ENCODE data around the gene RXRA.

The RXRA gene

GRCh38 chr9:134395737-134396257, 69.5 kb downstream of the RXRA start:
- TF ChIP-seq TAF1 (IDR thresholded peaks at IDR 0.05; ENCODE audit: low read depth, low read length) (no peak), SPI1 (IDR thresholded peaks at IDR 0.05; ENCODE audit: low read depth, low read length) (no peak), POU2F2 (IDR thresholded peaks at IDR 0.05; ENCODE audit: low read depth, low read length) (no peak), PAX5 (IDR thresholded peaks at IDR 0.05; ENCODE audit: insufficient read depth, low read length, severe bottlenecking) (no peak), POLR2AphosphoS5 (IDR thresholded peaks at IDR 0.05; ENCODE audit: low read depth, low read length) (no peak), POLR2A (IDR thresholded peaks at IDR 0.05; ENCODE audit: low read depth, low read length) (no peak)
- FAIRE-seq (peak; percentile 83), DNase-seq (ENCODE audit: insufficient read length, low spot score) (no peak)

- peak; percentile 89 for FAIRE-seq
- no peak for TF ChIP-seq PAX5 (IDR thresholded peaks at IDR 0.05; ENCODE audit: insufficient read depth, low read length, severe bottlenecking)
- no peak for TF ChIP-seq POLR2AphosphoS5 (IDR thresholded peaks at IDR 0.05; ENCODE audit: low read depth, low read length)
- TF ChIP-seq POLR2A (IDR thresholded peaks at IDR 0.05; ENCODE audit: low read depth, low read length) = no peak
- TF ChIP-seq SPI1 (IDR thresholded peaks at IDR 0.05; ENCODE audit: low read depth, low read length) = peak; percentile 51; the same call in 1 of the 2 replicates
- no peak for TF ChIP-seq POU2F2 (IDR thresholded peaks at IDR 0.05; ENCODE audit: low read depth, low read length)
- no peak for TF ChIP-seq TAF1 (IDR thresholded peaks at IDR 0.05; ENCODE audit: low read depth, low read length)
- DNase-seq (ENCODE audit: insufficient read length, low spot score) = peak; percentile 75
Measured at GRCh38 chr9:134396258-134396742, 70.0 kb downstream of the RXRA start.

GRCh38 chr9:134396825-134397224, 70.6 kb downstream of the RXRA start:
- FAIRE-seq (no peak), DNase-seq (ENCODE audit: insufficient read length, low spot score) (no peak)
- TF ChIP-seq SPI1 (IDR thresholded peaks at IDR 0.05; ENCODE audit: low read depth, low read length) = 0 out of 2 replicates have a peak, but pooled peaks have one; percentile 5
- TF ChIP-seq TAF1 (IDR thresholded peaks at IDR 0.05; ENCODE audit: low read depth, low read length) = no peak
- no peak for TF ChIP-seq PAX5 (IDR thresholded peaks at IDR 0.05; ENCODE audit: insufficient read depth, low read length, severe bottlenecking)
- no peak for TF ChIP-seq POLR2A (IDR thresholded peaks at IDR 0.05; ENCODE audit: low read depth, low read length)
- no peak for TF ChIP-seq POU2F2 (IDR thresholded peaks at IDR 0.05; ENCODE audit: low read depth, low read length)
- TF ChIP-seq POLR2AphosphoS5 (IDR thresholded peaks at IDR 0.05; ENCODE audit: low read depth, low read length) = no peak

DNA sequence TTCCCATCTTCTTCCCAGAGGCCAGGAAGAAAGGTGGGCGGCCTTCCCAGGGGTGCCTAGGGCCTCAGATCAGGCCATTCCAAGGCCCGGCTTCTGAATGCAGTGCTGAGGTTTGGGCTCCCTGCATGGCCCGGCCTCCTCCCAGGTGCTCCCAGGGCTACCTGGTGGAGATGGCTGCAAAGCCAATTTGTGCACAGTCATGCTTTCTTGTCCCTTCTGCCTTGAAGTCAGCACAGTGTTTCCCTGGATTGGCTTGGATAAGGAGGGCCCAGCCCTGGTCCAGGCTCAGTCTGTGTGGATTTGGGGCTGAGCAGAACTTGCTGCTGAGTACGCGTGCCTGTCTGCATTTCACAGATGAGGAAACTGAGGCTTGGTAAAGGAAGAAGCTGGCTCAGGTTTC, 72.5 kb downstream of the RXRA start:
- TF ChIP-seq POLR2A (IDR thresholded peaks at IDR 0.05; ENCODE audit: low read depth, low read length) (no peak), SPI1 (IDR thresholded peaks at IDR 0.05; ENCODE audit: low read depth, low read length) (no peak), PAX5 (IDR thresholded peaks at IDR 0.05; ENCODE audit: insufficient read depth, low read length, severe bottlenecking) (no peak), TAF1 (IDR thresholded peaks at IDR 0.05; ENCODE audit: low read depth, low read length) (no peak), POU2F2 (IDR thresholded peaks at IDR 0.05; ENCODE audit: low read depth, low read length) (no peak), POLR2AphosphoS5 (IDR thresholded peaks at IDR 0.05; ENCODE audit: low read depth, low read length) (no peak)
- no peak for FAIRE-seq

GRCh38 chr9:134399435-134400056, 73.3 kb downstream of the RXRA start:
- no peak for DNase-seq (ENCODE audit: insufficient read length, low spot score)
- TF ChIP-seq PAX5 (IDR thresholded peaks at IDR 0.05; ENCODE audit: insufficient read depth, low read length, severe bottlenecking) (no peak), TAF1 (IDR thresholded peaks at IDR 0.05; ENCODE audit: low read depth, low read length) (no peak), SPI1 (IDR thresholded peaks at IDR 0.05; ENCODE audit: low read depth, low read length) (no peak), POU2F2 (IDR thresholded peaks at IDR 0.05; ENCODE audit: low read depth, low read length) (no peak), POLR2AphosphoS5 (IDR thresholded peaks at IDR 0.05; ENCODE audit: low read depth, low read length) (no peak), POLR2A (IDR thresholded peaks at IDR 0.05; ENCODE audit: low read depth, low read length) (no peak)
- FAIRE-seq = peak; percentile 82

More for the DNA sequence above, 72.5 kb downstream of the RXRA start:
- no peak for DNase-seq (ENCODE audit: insufficient read length, low spot score)

GRCh38 chr9:134400283-134400682, 74.0 kb downstream of the RXRA start:
- DNase-seq (ENCODE audit: insufficient read length, low spot score) = no peak
- TF ChIP-seq SPI1 (IDR thresholded peaks at IDR 0.05; ENCODE audit: low read depth, low read length) (no peak), POU2F2 (IDR thresholded peaks at IDR 0.05; ENCODE audit: low read depth, low read length) (no peak), POLR2A (IDR thresholded peaks at IDR 0.05; ENCODE audit: low read depth, low read length) (no peak), POLR2AphosphoS5 (IDR thresholded peaks at IDR 0.05; ENCODE audit: low read depth, low read length) (no peak), PAX5 (IDR thresholded peaks at IDR 0.05; ENCODE audit: insufficient read depth, low read length, severe bottlenecking) (no peak), TAF1 (IDR thresholded peaks at IDR 0.05; ENCODE audit: low read depth, low read length) (no peak)
- no peak for FAIRE-seq

- no peak for DNase-seq (ENCODE audit: insufficient read length, low spot score)
- TF ChIP-seq TAF1 (IDR thresholded peaks at IDR 0.05; ENCODE audit: low read depth, low read length) = no peak
- no peak for TF ChIP-seq PAX5 (IDR thresholded peaks at IDR 0.05; ENCODE audit: insufficient read depth, low read length, severe bottlenecking)
- no peak for TF ChIP-seq POLR2A (IDR thresholded peaks at IDR 0.05; ENCODE audit: low read depth, low read length)
- TF ChIP-seq SPI1 (IDR thresholded peaks at IDR 0.05; ENCODE audit: low read depth, low read length) = no peak
- TF ChIP-seq POLR2AphosphoS5 (IDR thresholded peaks at IDR 0.05; ENCODE audit: low read depth, low read length) = no peak
- no peak for TF ChIP-seq POU2F2 (IDR thresholded peaks at IDR 0.05; ENCODE audit: low read depth, low read length)
- no peak for FAIRE-seq
Measured at GRCh38 chr9:134401391-134401790, 75.1 kb downstream of the RXRA start.

DNA sequence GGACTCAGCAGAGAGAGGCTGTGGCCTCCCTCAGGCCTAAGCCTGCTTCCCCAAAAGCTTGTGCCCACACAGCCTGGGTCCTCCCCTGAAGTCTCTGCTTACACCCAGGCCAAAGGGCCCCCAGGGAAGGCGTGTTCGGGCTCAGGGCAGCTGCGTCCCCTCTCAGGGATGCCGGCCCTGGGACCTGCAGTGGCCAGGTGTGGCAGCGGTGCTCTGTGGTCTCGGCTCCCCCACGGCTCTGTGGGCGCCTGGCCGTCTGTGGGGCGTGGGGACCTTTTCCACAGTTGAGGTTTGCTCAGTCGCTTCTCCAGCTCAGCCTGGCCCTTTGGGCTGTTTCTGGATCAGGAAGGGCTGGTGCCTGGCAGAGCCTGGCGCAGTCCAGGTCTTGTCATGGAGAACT, 75.9 kb downstream of the RXRA start:
- TF ChIP-seq PAX5 (IDR thresholded peaks at IDR 0.05; ENCODE audit: insufficient read depth, low read length, severe bottlenecking) (no peak), POLR2AphosphoS5 (IDR thresholded peaks at IDR 0.05; ENCODE audit: low read depth, low read length) (no peak), TAF1 (IDR thresholded peaks at IDR 0.05; ENCODE audit: low read depth, low read length) (no peak), POU2F2 (IDR thresholded peaks at IDR 0.05; ENCODE audit: low read depth, low read length) (no peak), POLR2A (IDR thresholded peaks at IDR 0.05; ENCODE audit: low read depth, low read length) (no peak), SPI1 (IDR thresholded peaks at IDR 0.05; ENCODE audit: low read depth, low read length) (no peak)
- FAIRE-seq = no peak
- no peak for DNase-seq (ENCODE audit: insufficient read length, low spot score)

DNA sequence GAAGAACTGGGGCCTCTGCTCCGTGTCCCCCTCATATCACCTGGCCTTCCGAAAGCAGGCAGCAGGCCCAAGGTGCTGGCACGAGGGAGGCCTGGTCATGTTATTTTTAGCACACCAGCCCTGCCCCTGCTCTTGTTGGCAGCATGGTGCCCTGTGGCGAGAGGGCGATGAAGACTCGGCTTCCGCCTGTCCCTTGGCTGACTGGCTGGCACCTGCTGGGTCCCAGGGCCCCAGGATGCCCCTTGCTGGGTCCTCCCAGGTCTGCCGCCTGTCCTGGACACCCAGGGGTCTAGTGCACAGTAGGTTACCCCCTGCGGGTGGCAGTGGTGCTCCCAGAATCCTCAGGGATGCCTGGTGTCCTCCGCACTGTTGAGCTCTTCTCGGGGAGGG, 77.0 kb downstream of the RXRA start:
- DNase-seq (ENCODE audit: insufficient read length, low spot score) = no peak
- no peak for FAIRE-seq
- TF ChIP-seq POU2F2 (IDR thresholded peaks at IDR 0.05; ENCODE audit: low read depth, low read length) = no peak
- TF ChIP-seq PAX5 (IDR thresholded peaks at IDR 0.05; ENCODE audit: insufficient read depth, low read length, severe bottlenecking) = no peak
- no peak for TF ChIP-seq SPI1 (IDR thresholded peaks at IDR 0.05; ENCODE audit: low read depth, low read length)
- no peak for TF ChIP-seq TAF1 (IDR thresholded peaks at IDR 0.05; ENCODE audit: low read depth, low read length)
- TF ChIP-seq POLR2A (IDR thresholded peaks at IDR 0.05; ENCODE audit: low read depth, low read length) = no peak
- TF ChIP-seq POLR2AphosphoS5 (IDR thresholded peaks at IDR 0.05; ENCODE audit: low read depth, low read length) = no peak

All from GM12891 (cell line).